ENCODE results near the gene KAT7. TPM values are rescaled to one million over a fixed set of nuclear protein-coding genes. Genes with fewer than 3 reads are reported as not detected.

Gene KAT7
- total and polyA plus RNA-seq, 10 of the 15 experiments (the other 5 are each of a cell fraction or from before 2014, with no cell fraction given): 6.6 to 45.8 (median 26.3) TPM

GRCh38 chr17:49848739-49849138 is 60.3 kb downstream of the KAT7 start:
- no peak for DNase-seq (ENCODE audit: low read depth, low spot score)

GRCh38 chr17:49850218-49850610 is 61.7 kb downstream of the KAT7 start:
- no peak overlapping the region for H2AFZ ChIP-seq (ENCODE audit: control insufficient read depth, low read depth, low read length)
- POLR2A ChIA-PET: no interaction called here
- H3K36me3 ChIP-seq (ENCODE audit: control insufficient read depth in 2 of 2, insufficient read depth in 2 of 2, low read length in 1 of 2): no peaks in the 10 kb centered on the region; a peak in 1 of 4 replicates
- no peak overlapping the region for H3K4me3 ChIP-seq
- no TSS peak for BruUV-seq (replicated peaks)
- RAD21 ChIA-PET (ENCODE audit: unreplicated experiment): interaction anchor here (0.6 kb wide), 1 partner anchor 62 kb away, joined by 3 read pairs; the partner anchor contains the start of gene KAT7
- H3K4me2 ChIP-seq (ENCODE audit: control insufficient read depth, insufficient read depth): no peak overlapping the region
- no peak overlapping the region for H3K27ac ChIP-seq (ENCODE audit: control insufficient read depth, insufficient read depth)
- WGBS (ENCODE audit: insufficient coverage, insufficient replicate concordance, low lambda C conversion rate, missing lambda C conversion rate): 83% methylated on average over 5 of the region's 5 CpGs
- intact Hi-C loops (cut with micrococcal nuclease; ENCODE audit: unreplicated experiment) (loop anchor here (5.0 kb wide), 2 partner anchors 143 to 283 kb away; partner anchors contain the start of gene SLC35B1), in situ Hi-C loops (cut with MboI) (no loop called here)
- ATAC-seq (no peak), DNase-seq (ENCODE audit: low read depth, low spot score) (no peak), FAIRE-seq (no peak)
- H3K9ac ChIP-seq (ENCODE audit: control insufficient read depth, insufficient read depth, low read length): no peak overlapping the region
- SMC1A ChIA-PET (ENCODE audit: uncharacterized antibody, unreplicated experiment): interaction anchor here (0.8 to 1.1 kb wide), 2 partner anchors 154 to 244 kb away, joined by 3 read pairs; no protein-coding TSS in a partner anchor
- H4K20me1 ChIP-seq (ENCODE audit: control insufficient read depth, insufficient read depth): no peaks in the 10 kb centered on the region
- H3K27me3 ChIP-seq (replicated peaks in 1 of 2; ENCODE audit: control insufficient read depth in 2 of 2, insufficient read depth in 2 of 2, low read length in 1 of 2): no peaks in the 10 kb centered on the region; a peak in 3 of 4 replicates
- no peaks in the 10 kb centered on the region for H3K9me3 ChIP-seq (replicated peaks; ENCODE audit: control insufficient read depth, insufficient read depth, low read length)
- no peaks in the 10 kb centered on the region for H3K4me1 ChIP-seq (ENCODE audit: control insufficient read depth, insufficient read depth, low read length)
- CTCF ChIA-PET: interaction anchor here (1.1 to 2.6 kb wide), 3 partner anchors 146 to 293 kb away, joined by 3 to 8 read pairs (median 5); no protein-coding TSS in a partner anchor
- no peaks in the 10 kb centered on the region for H3K79me2 ChIP-seq (ENCODE audit: control insufficient read depth, insufficient read depth, low read length)
- TF ChIP-seq REST (IDR thresholded peaks at IDR 0.05; ENCODE audit: low read depth, low read length): no peak
- no peak for TF ChIP-seq BCLAF1 (IDR thresholded peaks at IDR 0.05)
- no peak for TF ChIP-seq IRF3 (IDR thresholded peaks at IDR 0.05)
- no peak for TF ChIP-seq WRNIP1 (IDR thresholded peaks at IDR 0.05; ENCODE audit: borderline replicate concordance, low read depth, low read length)

More at GRCh38 chr17:49848739-49849138, 60.3 kb downstream of the KAT7 start:
- FAIRE-seq: no peak
- H3K36me3 ChIP-seq (ENCODE audit: control insufficient read depth in 2 of 2, insufficient read depth in 2 of 2, low read length in 1 of 2): no peaks in the 10 kb centered on the region; a peak in 1 of 4 replicates
- no peak overlapping the region for H2AFZ ChIP-seq (ENCODE audit: control insufficient read depth, low read depth, low read length)
- ChIA-PET RAD21 (ENCODE audit: unreplicated experiment) (no interaction called here), SMC1A (ENCODE audit: uncharacterized antibody, unreplicated experiment) (no interaction called here), CTCF (interaction anchor here (1.6 to 2.6 kb wide), 2 partner anchors 148 to 291 kb away, joined by 5 to 8 read pairs; no protein-coding TSS in a partner anchor), POLR2A (no interaction called here)
- no peak overlapping the region for H3K4me3 ChIP-seq
- no peaks in the 10 kb centered on the region; a peak in 3 of 4 replicates for H3K27me3 ChIP-seq (replicated peaks in 1 of 2; ENCODE audit: control insufficient read depth in 2 of 2, insufficient read depth in 2 of 2, low read length in 1 of 2)
- H3K79me2 ChIP-seq (ENCODE audit: control insufficient read depth, insufficient read depth, low read length): no peaks in the 10 kb centered on the region
- in situ Hi-C loops (cut with MboI): loop anchor here (10.0 kb wide), 1 partner anchor 284 kb away; no protein-coding TSS in a partner anchor
- 95% methylated on average over 5 of the region's 5 CpGs for WGBS (ENCODE audit: insufficient coverage, insufficient replicate concordance, low lambda C conversion rate, missing lambda C conversion rate)
- no peaks in the 10 kb centered on the region for H3K4me1 ChIP-seq (ENCODE audit: control insufficient read depth, insufficient read depth, low read length)
- no peak overlapping the region for H3K27ac ChIP-seq (ENCODE audit: control insufficient read depth, insufficient read depth)
- no peak for ATAC-seq
- H3K9me3 ChIP-seq (replicated peaks; ENCODE audit: control insufficient read depth, insufficient read depth, low read length): no peaks in the 10 kb centered on the region
- no peaks in the 10 kb centered on the region for H4K20me1 ChIP-seq (ENCODE audit: control insufficient read depth, insufficient read depth)
- TF ChIP-seq YY1 (IDR thresholded peaks at IDR 0.05; ENCODE audit: low read depth, low read length) (no peak), STAT1 (conservative IDR thresholded peaks at IDR 0.05) (no peak), LARP7 (IDR thresholded peaks at IDR 0.05) (no peak), ATF3 (IDR thresholded peaks at IDR 0.05; ENCODE audit: borderline replicate concordance, extremely low read depth, low read depth, low read length) (no peak), PAX8 (IDR thresholded peaks at IDR 0.05) (no peak), SRF (IDR thresholded peaks at IDR 0.05; ENCODE audit: low read depth in 2 of 2, low read length in 2 of 2) (no peak), MXI1 (IDR thresholded peaks at IDR 0.05; ENCODE audit: low read depth, low read length) (no peak), BMI1 (IDR thresholded peaks at IDR 0.05; ENCODE audit: borderline replicate concordance) (no peak), NBN (IDR thresholded peaks at IDR 0.05) (no peak)
- BruUV-seq (replicated peaks): no TSS peak
- intact Hi-C loops (cut with micrococcal nuclease; ENCODE audit: unreplicated experiment): no loop called here
- no peak overlapping the region for H3K9ac ChIP-seq (ENCODE audit: control insufficient read depth, insufficient read depth, low read length)
- H3K4me2 ChIP-seq (ENCODE audit: control insufficient read depth, insufficient read depth): no peak overlapping the region

Data from GM12878 (cell line).